Stimulated activated CD8-positive, alpha-beta memory T cell treated with anti-CD3 and anti-CD28 coated beads, Interleukin-2, amount 100 ng/mL, for 48 hours (primary cell): Measurements from ENCODE around the gene TMEM80.

Source experiments
- DNase-seq, 2 donors: peaks; one replicate each; pipeline ENCODE4 v3.0.0-alpha.2; 2020; ENCODE audit warnings: low read depth in 2 of 2

TMEM80 gene

GRCh38 chr11:742571-743201 lies 47.1 kb downstream of the TMEM80 start:
- DNase-seq = no peak

- DNase-seq = no peak
Observed at GRCh38 chr11:745428-745827, 49.8 kb downstream of the TMEM80 start.

- DNase-seq = peak in 1 of 2 donors; percentile 13
Observed at GRCh38 chr11:746289-747157, 50.9 kb downstream of the TMEM80 start.

GRCh38 chr11:747158-748006 lies 51.8 kb downstream of the TMEM80 start, which contains the start of gene TALDO1:
Gene TALDO1 (plus strand): TSS chr11:747464. CDS start chr11:747482, 18 bp downstream.
- DNase-seq = peak; percentile 85 to 92

- no peak for DNase-seq
Observed at GRCh38 chr11:748007-748359, 52.4 kb downstream of the TMEM80 start.

- no peak for DNase-seq
Observed at GRCh38 chr11:749731-750130, 54.1 kb downstream of the TMEM80 start.
